GM12878 (cell line): ENCODE results near the gene SYCP2. TPM values are rescaled to one million over a fixed set of nuclear protein-coding genes. Genes with fewer than 3 reads are reported as not detected.

Experiments
- ATAC-seq: fragments of 200-7000 bp; cut with Tn5 transposase; 3 replicates; pipeline ENCODE4 v1.9.1; 2020; ENCODE audit warnings: mild to moderate bottlenecking, moderate library complexity
- BruUV-seq: library from RNA; stranded (reverse); fragments of 400-500 nt; replicated peaks from 2 replicates; lab custom pipeline; 2021; lab: Mats Ljungman, UMichigan
- CTCF ChIA-PET: fragments of 300-600 bp; sonication (Branson Sonifier 250); formaldehyde crosslinking; extraction: SDS; loops from one replicate; lab custom pipeline; 2021; ENCODE audit warnings: inconsistent platforms; lab: Yijun Ruan, JAX
- POLR2A ChIA-PET: fragments of 350-600 bp; formaldehyde crosslinking; extraction: SDS; loops from one replicate; lab custom pipeline; 2021; ENCODE audit warnings: inconsistent platforms; lab: Charles Lee
- RAD21 ChIA-PET: fragments of 300-600 bp; sonication (Branson Sonifier 250); formaldehyde crosslinking; loops from one replicate; lab custom pipeline; 2023; ENCODE audit warnings: antibody characterized with exemption; ENCODE audit not compliant: unreplicated experiment; lab: Charles Lee
- SMC1A ChIA-PET: fragments of 300-600 bp; sonication (Branson Sonifier 250); formaldehyde crosslinking; loops from one replicate; lab custom pipeline; 2023; ENCODE audit not compliant: unreplicated experiment, uncharacterized antibody; lab: Charles Lee
- DNase-seq: peaks from one replicate; pipeline ENCODE4 v3.0.0-alpha.2; 2011; ENCODE audit warnings: low read depth, low spot score
- FAIRE-seq: peaks from 3 replicates; lab custom pipeline; 2011; peaks lifted over from hg19 to GRCh38; lab: Jason Lieb, UNC
- H2AFZ ChIP-seq: 2 replicates; pipeline ENCODE4 v1.6.0; 2011; ENCODE audit warnings: low read depth, low read length, control low read depth; ENCODE audit not compliant: control insufficient read depth
- H3K27ac ChIP-seq: 2 replicates; pipeline ENCODE4 v1.5.1; 2011; ENCODE audit warnings: control low read depth; ENCODE audit not compliant: control insufficient read depth, insufficient read depth
- H3K27me3 ChIP-seq, 2 experiments: replicated peaks in 1 of 2; 2 replicates each; pipeline versions ENCODE4 v1.6.0 to v1.6.1; 2011; ENCODE audit warnings: low read length in 1 of 2; ENCODE audit not compliant: control insufficient read depth in 2 of 2, insufficient read depth in 2 of 2
- H3K36me3 ChIP-seq, 2 experiments: 2 replicates each; pipeline ENCODE4 v1.5.1; 2011; ENCODE audit warnings: low read length in 1 of 2; ENCODE audit not compliant: control insufficient read depth in 2 of 2, insufficient read depth in 2 of 2
- H3K4me1 ChIP-seq: 2 replicates; pipeline ENCODE4 v1.6.1; 2011; ENCODE audit warnings: mild to moderate bottlenecking, low read length, moderate library complexity, mixed read lengths; ENCODE audit not compliant: control insufficient read depth, insufficient read depth
- H3K4me2 ChIP-seq: 2 replicates; pipeline ENCODE4 v1.6.0; 2011; ENCODE audit warnings: control low read depth; ENCODE audit not compliant: control insufficient read depth, insufficient read depth
- H3K4me3 ChIP-seq: fragments of 200-600 bp; sonication (generic); 2 replicates; pipeline ENCODE4 v1.5.1; 2016
- H3K79me2 ChIP-seq: 2 replicates; pipeline ENCODE4 v1.6.0; 2011; ENCODE audit warnings: low read length; ENCODE audit not compliant: control insufficient read depth, insufficient read depth
- H3K9ac ChIP-seq: 2 replicates; pipeline ENCODE4 v1.8.0; 2011; ENCODE audit warnings: low read length, control low read depth, mixed read lengths; ENCODE audit not compliant: control insufficient read depth, insufficient read depth
- H3K9me3 ChIP-seq: replicated peaks from 3 replicates; pipeline ENCODE4 v1.5.1; 2011; ENCODE audit warnings: mild to moderate bottlenecking, low read length; ENCODE audit not compliant: control insufficient read depth, insufficient read depth
- H4K20me1 ChIP-seq: 2 replicates; pipeline ENCODE4 v1.6.0; 2011; ENCODE audit not compliant: control insufficient read depth, insufficient read depth
- BACH1 ChIP-seq: fragments of 450-650 bp; IDR thresholded peaks from 2 replicates; pipeline ENCODE4 v1.6.1; 2017; ENCODE audit warnings: mild to moderate bottlenecking, borderline replicate concordance
- EGR1 ChIP-seq, 2 experiments: IDR thresholded peaks; 1 replicate in 1 of 2; 2 replicates in 1 of 2; pipeline ENCODE4 v1.6.1; 2011 to 2012; ENCODE audit warnings: low read depth in 2 of 2, low read length in 2 of 2, borderline replicate concordance in 1 of 2, mild to moderate bottlenecking in 1 of 2, moderate library complexity in 1 of 2
- RFX5 ChIP-seq: IDR thresholded peaks from 2 replicates; pipeline ENCODE4 v1.6.1; 2011; ENCODE audit warnings: low read depth, low read length, improper control_type of control experiment
- ZBTB11 ChIP-seq: fragments of 450-650 bp; formaldehyde crosslinking; IDR thresholded peaks from 2 replicates; pipeline ENCODE4 v1.5.0; 2022; ENCODE audit warnings: mild to moderate bottlenecking, missing genetic modification characterization
- ZBTB40 ChIP-seq: fragments of 450-650 bp; IDR thresholded peaks from 2 replicates; pipeline ENCODE4 v1.6.1; 2016; ENCODE audit warnings: mild to moderate bottlenecking, moderate library complexity, borderline replicate concordance
- WGBS: methylation state at CpG from one replicate; pipeline ENCODE4 v1.1.6; 2016; ENCODE audit warnings: low lambda C conversion rate; ENCODE audit not compliant: insufficient replicate concordance, insufficient coverage; ENCODE audit errors: missing lambda C conversion rate; 5-methylcytosine and 5-hydroxymethylcytosine counted together
- in situ Hi-C: fragments of 300-500 bp; cut with MboI; formaldehyde crosslinking; loops from 9 replicates; pipeline ENCODE4 v1.14.3; 2018; ENCODE audit warnings: mixed read lengths
- intact Hi-C: fragments of 100-400 bp; cut with micrococcal nuclease; formaldehyde crosslinking; loops from one replicate; pipeline ENCODE4 v1.14.2; 2022; ENCODE audit not compliant: unreplicated experiment
- polyA plus RNA-seq, 11 experiments: library from polyadenylated mRNA; depleted of rRNA in 4 of 11; unstranded in 6 of 11; stranded (reverse) in 5 of 11; fragments of >200 nt; fragmentation: Nextera tagmentation in 4 of 11; fragmentation: Illumina TruSeq in 1 of 11; extraction: Ambion mirVana in 4 of 11; extraction: Trizol in 1 of 11; gene quantifications; 1 replicate in 1 of 11; 2 replicates in 10 of 11; pipeline versions ENCODE4 v1.2.1 to v1.2.3, GENCODE V29; 2011 to 2016; ENCODE audit warnings: inconsistent platforms in 2 of 11, missing spikeins in 2 of 11, low read depth in 1 of 11
- total RNA-seq, 4 experiments: library from RNA; depleted of rRNA in 3 of 4; stranded (reverse); fragments of >200 nt in 3 of 4; fragmentation: Illumina TruSeq in 1 of 4; extraction: Trizol in 1 of 4; gene quantifications; 2 replicates each; pipeline versions ENCODE4 v1.2.1 to v1.2.3, GENCODE V29; 2013 to 2021

Gene SYCP2
- total and polyA plus RNA-seq, 10 of the 15 experiments (the other 5 are each of a cell fraction or from before 2014, with no cell fraction given): 0.01 to 0.18 (median 0.09) TPM; not detected in 2

- 86% methylated on average over 1 of the region's 1 CpG for WGBS
- no peak for FAIRE-seq
- no peaks in the 10 kb centered on the region for H3K9me3 ChIP-seq
- no peaks in the 10 kb centered on the region for H3K27me3 ChIP-seq
- CTCF ChIA-PET: no interaction called here
- no peak overlapping the region for H3K9ac ChIP-seq
- RAD21 ChIA-PET: no interaction called here
- DNase-seq: no peak
- no peak overlapping the region for H3K4me3 ChIP-seq
- ATAC-seq: no peak
- in situ Hi-C loops (no loop called here), intact Hi-C loops (no loop called here)
- H4K20me1 ChIP-seq: no peaks in the 10 kb centered on the region
- SMC1A ChIA-PET: interaction anchor here (0.5 kb wide), 1 partner anchor 174 kb away, joined by 3 read pairs; no protein-coding TSS in a partner anchor
- H2AFZ ChIP-seq: no peak overlapping the region
- H3K79me2 ChIP-seq: no peaks in the 10 kb centered on the region
- no peaks in the 10 kb centered on the region for H3K36me3 ChIP-seq
- no peak overlapping the region for H3K4me2 ChIP-seq
- POLR2A ChIA-PET: no interaction called here
- H3K4me1 ChIP-seq: no peaks in the 10 kb centered on the region
- TF ChIP-seq EGR1 (IDR thresholded peaks at IDR 0.05; ENCODE audit: borderline replicate concordance in 1 of 2, low read depth in 2 of 2, low read length in 2 of 2): no peak
- no peak for TF ChIP-seq RFX5
- TF ChIP-seq ZBTB40: no peak
- no peak for TF ChIP-seq BACH1
- no peak for TF ChIP-seq ZBTB11 (CRISPR knock-in tag)
- no peak overlapping the region for H3K27ac ChIP-seq
- BruUV-seq: no TSS peak
Measured at GRCh38 chr20:59903621-59904020, 29.8 kb downstream of the SYCP2 start.
